ENCODE measurements around the gene MTMR3.

- TF ChIP-seq SIN3A (IDR thresholded peaks at IDR 0.05; ENCODE audit: borderline replicate concordance, insufficient read depth, low read length), result no peak
- no peak for TF ChIP-seq REST (IDR thresholded peaks at IDR 0.05; ENCODE audit: insufficient read depth in 1 of 2, low read depth in 2 of 2, low read length in 2 of 2)
- no peak for TF ChIP-seq TAF1 (IDR thresholded peaks at IDR 0.05; ENCODE audit: borderline replicate concordance, insufficient read depth, low read length)
- TF ChIP-seq FOXP2 (optimal IDR thresholded peaks at IDR 0.05; ENCODE audit: borderline replicate concordance, extremely low read depth, extremely low read length, insufficient read depth), result no peak
These were observed 90.3 kb downstream of the MTMR3 start for GRCh38 chr22:29973269-29973668.

Measured in PFSK-1 (cell line).